GM12801 (cell line): Measurements from ENCODE around the gene DKK3.

Experiments
- TF ChIP-seq, protein P1 (sequence below): IDR thresholded peaks from one replicate; pipeline ENCODE4 v1.5.1; 2011; ENCODE audit warnings: control low read depth; ENCODE audit not compliant: insufficient read length; ENCODE audit errors: extremely low read depth

The DKK3 gene

DNA sequence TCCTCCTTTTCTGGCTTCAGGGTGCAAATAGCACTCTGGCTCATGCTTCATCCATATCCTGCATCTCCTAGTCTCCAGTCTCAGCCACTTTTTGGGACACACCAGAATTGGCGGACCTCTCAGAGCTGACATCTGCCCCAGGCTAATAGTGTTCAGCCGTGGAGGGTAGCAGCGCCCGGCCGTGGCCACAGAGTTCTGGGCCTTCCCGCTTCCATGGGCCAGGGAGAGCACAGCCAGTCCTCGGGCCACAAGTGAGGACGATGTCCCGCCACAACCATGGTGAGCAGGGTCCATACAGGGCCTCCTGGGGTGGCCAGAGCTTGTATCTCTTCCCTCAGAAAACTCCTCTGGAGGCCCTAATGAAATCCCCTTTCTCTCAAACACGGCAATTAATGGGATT is 26.0 kb downstream of the DKK3 start:
- TF ChIP-seq, protein P1, sequence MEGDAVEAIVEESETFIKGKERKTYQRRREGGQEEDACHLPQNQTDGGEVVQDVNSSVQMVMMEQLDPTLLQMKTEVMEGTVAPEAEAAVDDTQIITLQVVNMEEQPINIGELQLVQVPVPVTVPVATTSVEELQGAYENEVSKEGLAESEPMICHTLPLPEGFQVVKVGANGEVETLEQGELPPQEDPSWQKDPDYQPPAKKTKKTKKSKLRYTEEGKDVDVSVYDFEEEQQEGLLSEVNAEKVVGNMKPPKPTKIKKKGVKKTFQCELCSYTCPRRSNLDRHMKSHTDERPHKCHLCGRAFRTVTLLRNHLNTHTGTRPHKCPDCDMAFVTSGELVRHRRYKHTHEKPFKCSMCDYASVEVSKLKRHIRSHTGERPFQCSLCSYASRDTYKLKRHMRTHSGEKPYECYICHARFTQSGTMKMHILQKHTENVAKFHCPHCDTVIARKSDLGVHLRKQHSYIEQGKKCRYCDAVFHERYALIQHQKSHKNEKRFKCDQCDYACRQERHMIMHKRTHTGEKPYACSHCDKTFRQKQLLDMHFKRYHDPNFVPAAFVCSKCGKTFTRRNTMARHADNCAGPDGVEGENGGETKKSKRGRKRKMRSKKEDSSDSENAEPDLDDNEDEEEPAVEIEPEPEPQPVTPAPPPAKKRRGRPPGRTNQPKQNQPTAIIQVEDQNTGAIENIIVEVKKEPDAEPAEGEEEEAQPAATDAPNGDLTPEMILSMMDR = no peak

DNA sequence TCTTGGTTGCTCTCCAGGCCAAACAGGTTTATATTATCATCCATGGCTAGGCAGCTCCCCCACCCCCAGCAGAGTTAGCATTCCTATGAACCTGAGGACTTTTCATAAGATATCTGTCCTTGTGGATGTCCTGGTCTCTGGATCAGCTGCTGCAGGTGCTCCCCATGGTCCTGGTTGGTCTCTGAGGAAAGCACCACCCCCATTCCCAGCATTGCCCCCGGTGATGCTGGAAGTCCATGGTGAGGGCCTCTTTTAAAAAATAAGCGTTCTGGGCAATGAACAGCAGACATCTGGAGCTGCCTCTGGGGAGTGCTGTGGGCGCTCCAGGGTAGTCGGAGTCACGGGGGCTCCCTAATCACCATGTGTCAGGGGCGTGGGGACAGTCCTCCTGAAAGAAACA is 26.6 kb downstream of the DKK3 start:
- TF ChIP-seq, protein P1 = no peak

DNA sequence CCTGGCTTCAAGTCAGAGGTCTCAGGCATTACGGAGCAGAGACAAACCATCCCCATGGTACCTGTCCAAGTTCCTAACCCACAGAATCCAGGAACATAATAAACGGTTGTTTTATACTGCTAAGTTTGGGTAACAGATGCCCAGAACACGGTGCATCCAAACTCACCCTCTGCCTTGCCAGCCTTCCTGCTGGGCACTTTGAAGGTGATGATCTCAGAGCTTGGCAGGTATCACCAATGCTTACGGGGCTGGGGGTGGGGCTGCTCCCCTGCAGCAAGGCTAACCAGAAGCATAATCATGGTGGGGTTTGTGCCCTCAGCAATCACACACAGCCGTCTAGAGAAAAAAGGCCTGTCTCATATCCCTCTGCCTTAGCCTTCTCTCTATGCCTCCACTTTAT is 27.1 kb downstream of the DKK3 start:
- TF ChIP-seq, protein P1 = no peak

DNA sequence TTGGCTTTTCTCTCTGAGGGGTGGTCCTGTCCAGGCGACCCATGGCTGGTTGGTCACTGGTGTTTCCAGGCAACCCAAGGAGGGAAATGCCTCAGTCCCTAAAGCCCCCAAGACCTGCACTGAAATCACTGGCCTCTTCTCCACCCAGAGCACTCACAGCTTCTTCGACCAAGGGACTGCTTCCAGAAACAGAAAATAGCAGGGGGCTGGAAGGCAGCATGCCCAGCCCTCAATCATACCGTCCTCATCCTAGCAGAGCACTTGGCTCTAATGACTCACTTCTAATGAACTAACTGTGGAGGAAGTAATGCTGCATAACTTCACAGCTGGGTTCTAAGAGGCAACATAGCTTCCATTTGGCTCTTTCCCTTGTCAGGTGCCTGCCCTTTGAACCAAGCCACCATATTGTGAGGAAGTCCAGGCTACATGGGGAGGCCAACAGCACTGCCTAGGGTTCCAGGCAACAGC is 27.6 kb downstream of the DKK3 start:
- TF ChIP-seq, protein P1 = no peak

DNA sequence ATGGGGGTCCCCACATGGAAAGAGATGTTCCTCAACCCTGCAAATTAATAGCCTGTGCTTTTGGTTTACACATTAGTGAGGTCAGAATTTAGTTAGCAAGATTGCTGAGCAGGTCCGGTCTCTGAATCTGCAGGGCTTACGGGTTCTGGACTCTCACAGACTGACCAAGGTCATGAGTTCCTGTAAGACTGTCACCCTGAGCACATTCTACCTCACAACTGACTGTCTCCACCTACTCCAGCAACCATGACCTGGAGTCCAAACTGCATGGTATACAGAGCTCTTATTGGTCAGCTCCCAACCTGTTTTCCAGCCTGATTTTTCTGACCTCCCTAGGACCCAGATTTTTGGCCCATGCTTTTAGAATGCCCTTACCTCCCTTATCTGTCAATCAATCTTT is 28.2 kb downstream of the DKK3 start:
- TF ChIP-seq, protein P1 = no peak

DNA sequence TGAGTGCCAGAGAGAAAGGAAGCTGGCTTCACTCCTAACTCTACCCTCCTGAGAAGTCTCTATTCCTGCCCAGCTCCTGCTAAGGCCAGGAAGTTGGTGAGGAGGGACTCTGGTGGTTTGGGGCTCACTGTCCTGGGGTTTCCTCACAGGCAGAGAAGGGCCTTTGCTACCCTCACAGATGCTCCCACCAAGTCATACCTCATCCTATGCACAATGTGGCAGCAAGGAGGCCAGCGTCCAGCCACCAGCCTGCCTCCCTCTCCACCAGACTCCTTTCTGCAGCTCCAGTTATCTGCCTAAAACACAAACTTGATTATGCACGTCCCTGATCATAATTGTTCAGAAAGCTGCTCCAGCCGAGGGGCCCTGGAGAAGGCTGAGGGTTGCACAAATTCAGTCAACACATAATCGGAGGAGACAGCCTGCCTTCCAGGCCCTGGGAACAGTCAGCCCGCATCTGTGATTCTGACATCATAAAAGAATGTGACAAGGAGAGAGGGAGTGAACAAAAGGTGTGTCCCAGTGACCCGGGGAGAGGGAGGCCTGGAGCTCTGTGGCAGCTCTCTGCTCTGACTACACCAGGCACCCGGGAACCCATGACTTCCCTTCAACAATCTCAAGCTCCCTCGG is 28.8 kb downstream of the DKK3 start:
- TF ChIP-seq, protein P1 = no peak

DNA sequence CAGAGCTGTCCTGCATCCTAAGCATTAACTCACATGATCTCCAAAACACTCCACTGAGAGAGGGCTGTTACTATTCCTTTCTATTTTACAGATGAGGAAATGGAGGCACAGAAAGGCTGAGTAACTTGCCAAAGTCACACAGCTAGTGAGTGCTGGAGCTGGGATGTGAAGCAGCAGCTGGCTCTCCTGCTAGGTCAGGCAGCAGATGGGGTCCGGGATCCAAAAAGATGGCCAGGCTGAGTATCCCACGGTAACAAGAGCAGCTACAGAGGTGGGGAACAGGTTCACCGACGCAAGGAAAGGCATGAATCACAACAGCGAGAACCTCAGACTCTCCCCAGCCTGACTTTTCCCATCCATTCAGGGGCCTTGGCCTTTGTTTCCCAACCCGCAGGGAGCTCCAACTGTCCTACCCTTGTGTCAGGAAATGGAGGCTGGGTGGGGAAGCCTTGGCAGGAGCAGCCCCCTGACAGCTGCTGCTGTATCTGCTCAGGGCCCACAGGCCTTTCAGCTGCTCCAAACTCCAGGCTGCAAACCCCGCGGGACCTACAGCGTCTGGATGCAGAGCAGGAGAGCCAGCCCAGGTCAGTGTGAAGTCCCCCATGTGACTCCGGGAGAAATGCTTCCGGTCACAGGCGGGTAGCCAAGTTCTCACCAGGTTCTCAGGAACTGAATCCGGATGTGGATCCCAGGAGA is 29.5 kb downstream of the DKK3 start:
- TF ChIP-seq, protein P1 = no peak
